Measurements from ENCODE around the gene LYL1. TPM values are rescaled to one million over a fixed set of nuclear protein-coding genes. Genes with fewer than 3 reads are reported as not detected.
A peak's percentile ranks its signal among the peaks of the same experiment; 100 is the strongest.

Gene LYL1
- total and polyA plus RNA-seq, 9 of the 15 experiments (the other 6 are each of a cell fraction or from before 2014, with no cell fraction given) = 1.3 to 266 (median 34.0) TPM

GRCh38 chr19:13097463-13098258 lies 5.0 kb downstream of the LYL1 start (continued):
- peak; percentile 87; the same call in 1 of the 2 replicates for TF ChIP-seq ZNF655 (CRISPR knock-in tag; IDR thresholded peaks at IDR 0.05)
- peak; percentile 82 for TF ChIP-seq ELF4 (CRISPR knock-in tag; IDR thresholded peaks at IDR 0.05)
- TF ChIP-seq ZNF77 (CRISPR knock-in tag; IDR thresholded peaks at IDR 0.05) = peak; percentile 13; the same call in 1 of the 2 replicates
- no peak for TF ChIP-seq ZNF143 (CRISPR knock-in tag; IDR thresholded peaks at IDR 0.05)
- peak; percentile 21; the same call in 1 of the 2 replicates for TF ChIP-seq FOSL1 (tag; conservative IDR thresholded peaks at IDR 0.05)
- TF ChIP-seq ZNF586 (CRISPR knock-in tag; conservative IDR thresholded peaks at IDR 0.05) = peak; percentile 77; the same call in 1 of the 2 replicates
- peak; percentile 68 for TF ChIP-seq FIP1L1 (IDR thresholded peaks at IDR 0.05; ENCODE audit: low read depth, low read length, poor library complexity, severe bottlenecking)
- peak; percentile 61 for TF ChIP-seq JUNB (CRISPR knock-in tag; conservative IDR thresholded peaks at IDR 0.05)
- peak; percentile 13 for TF ChIP-seq PRDM10 (IDR thresholded peaks at IDR 0.05; ENCODE audit: partially characterized antibody)
- TF ChIP-seq ESRRB (CRISPR knock-in tag; IDR thresholded peaks at IDR 0.05; ENCODE audit: borderline replicate concordance) = peak; percentile 84; the same call in 1 of the 2 replicates
- TF ChIP-seq ZNF551 (CRISPR knock-in tag; IDR thresholded peaks at IDR 0.05) = peak; percentile 90
- peak; percentile 62; the same call in 1 of the 2 replicates for TF ChIP-seq ZFP1 (CRISPR knock-in tag; IDR thresholded peaks at IDR 0.05)
- no peak for TF ChIP-seq ARHGAP35 (IDR thresholded peaks at IDR 0.05; ENCODE audit: partially characterized antibody)
- no peak for TF ChIP-seq PKNOX1 (IDR thresholded peaks at IDR 0.05)
- peak; percentile 64 for TF ChIP-seq ZNF445 (CRISPR knock-in tag; IDR thresholded peaks at IDR 0.05; ENCODE audit: low read depth)
- peak; percentile 63 for TF ChIP-seq PCBP1 (IDR thresholded peaks at IDR 0.05; ENCODE audit: low read depth, low read length, poor library complexity, severe bottlenecking)
- peak; percentile 96; the same call in 1 of the 2 replicates for TF ChIP-seq CAMTA2 (CRISPR knock-in tag; conservative IDR thresholded peaks at IDR 0.05)
- no peak for TF ChIP-seq ZBTB8A (IDR thresholded peaks at IDR 0.05; ENCODE audit: partially characterized antibody)
- 0 out of 2 replicates have a peak, but pooled peaks have one; percentile 19 for TF ChIP-seq ZNF395 (CRISPR knock-in tag; IDR thresholded peaks at IDR 0.05)
- peak; percentile 98 for TF ChIP-seq POLR2AphosphoS2 (IDR thresholded peaks at IDR 0.05; ENCODE audit: low read length)
- TF ChIP-seq ZBED1 (IDR thresholded peaks at IDR 0.05) = peak; percentile 57

Data from K562 (cell line).